Chondrocyte (in vitro differentiated cells): Measurements from ENCODE around the gene SLC1A3. TPM values are rescaled to one million over a fixed set of nuclear protein-coding genes. Genes with fewer than 3 reads are reported as not detected.

Experiments
- DNase-seq: peaks from one replicate; pipeline ENCODE4 v3.0.0; 2021; ENCODE audit warnings: mixed read lengths, low spot score
- H3K27ac Mint-ChIP-seq: one replicate; pipeline ENCODE4 v1.8.0; 2021; ENCODE audit warnings: mild to moderate bottlenecking, moderate library complexity, mixed read lengths; ENCODE audit not compliant: unreplicated experiment
- H3K27me3 Mint-ChIP-seq: 2 replicates; pipeline ENCODE4 v1.8.0; 2021; ENCODE audit warnings: low read depth, mixed read lengths
- H3K36me3 Mint-ChIP-seq: 2 replicates; pipeline ENCODE4 v1.8.0; 2021; ENCODE audit warnings: low read depth, mixed read lengths
- H3K4me1 Mint-ChIP-seq: 2 replicates; pipeline ENCODE4 v1.8.0; 2021; ENCODE audit warnings: low read depth, mild to moderate bottlenecking, mixed read lengths
- H3K4me3 Mint-ChIP-seq: one replicate; pipeline ENCODE4 v1.8.0; 2021; ENCODE audit warnings: mild to moderate bottlenecking, moderate library complexity, mixed read lengths; ENCODE audit not compliant: unreplicated experiment
- H3K9me3 Mint-ChIP-seq: 2 replicates; pipeline ENCODE4 v1.8.0; 2021; ENCODE audit warnings: low read depth, mixed read lengths
- CTCF ChIP-seq: fragments of 200-600 bp; sonication (generic); IDR thresholded peaks from 2 replicates; pipeline ENCODE4 v1.5.0; 2021; ENCODE audit warnings: antibody characterized with exemption, mild to moderate bottlenecking, moderate library complexity
- total RNA-seq: library from RNA; stranded (reverse); gene quantifications from 3 replicates; pipeline ENCODE4 v1.2.1, GENCODE V29; 2021

The SLC1A3 gene
- total RNA-seq, 1 donor from 2014 or later = 1.8 TPM

GRCh38 chr5:36644727-36645126 lies 38.3 kb downstream of the SLC1A3 start:
- TF ChIP-seq CTCF = no peak
- H3K9me3 Mint-ChIP-seq = no peaks in the 10 kb centered on the region
- peaks cover 1% of the 10 kb centered on the region for H3K36me3 Mint-ChIP-seq
- peaks cover 27% of the 10 kb centered on the region for H3K4me1 Mint-ChIP-seq
- DNase-seq = no peak
- no peak overlapping the region for H3K4me3 Mint-ChIP-seq
- no peaks in the 10 kb centered on the region for H3K27me3 Mint-ChIP-seq
- H3K27ac Mint-ChIP-seq = no peak overlapping the region

GRCh38 chr5:36646100-36646499 lies 39.7 kb downstream of the SLC1A3 start:
- DNase-seq = no peak
- no peak for TF ChIP-seq CTCF
- no peaks in the 10 kb centered on the region for H3K9me3 Mint-ChIP-seq
- H3K4me1 Mint-ChIP-seq = peaks cover 19% of the 10 kb centered on the region
- H3K27ac Mint-ChIP-seq = no peak overlapping the region
- peaks cover 1% of the 10 kb centered on the region for H3K36me3 Mint-ChIP-seq
- H3K4me3 Mint-ChIP-seq = no peak overlapping the region
- no peaks in the 10 kb centered on the region for H3K27me3 Mint-ChIP-seq

GRCh38 chr5:36646507-36647023 lies 40.2 kb downstream of the SLC1A3 start:
- peaks cover 16% of the 10 kb centered on the region for H3K4me1 Mint-ChIP-seq
- H3K4me3 Mint-ChIP-seq = no peak overlapping the region
- DNase-seq = no peak
- TF ChIP-seq CTCF = no peak
- peaks cover 1% of the 10 kb centered on the region for H3K36me3 Mint-ChIP-seq
- H3K27ac Mint-ChIP-seq = no peak overlapping the region
- H3K9me3 Mint-ChIP-seq = no peaks in the 10 kb centered on the region
- peaks cover 2% of the 10 kb centered on the region for H3K27me3 Mint-ChIP-seq

- H3K9me3 Mint-ChIP-seq = no peaks in the 10 kb centered on the region
- TF ChIP-seq CTCF = no peak
- H3K36me3 Mint-ChIP-seq = peaks cover 1% of the 10 kb centered on the region
- peaks cover 2% of the 10 kb centered on the region for H3K27me3 Mint-ChIP-seq
- no peak overlapping the region for H3K4me3 Mint-ChIP-seq
- no peak for DNase-seq
- H3K4me1 Mint-ChIP-seq = peaks cover 17% of the 10 kb centered on the region
- no peak overlapping the region for H3K27ac Mint-ChIP-seq
Observed at GRCh38 chr5:36647046-36647445, 40.6 kb downstream of the SLC1A3 start.

GRCh38 chr5:36648426-36648825 lies 42.0 kb downstream of the SLC1A3 start:
- Mint-ChIP-seq H3K4me3 (no peak overlapping the region), H3K36me3 (peaks cover 1% of the 10 kb centered on the region), H3K27me3 (peaks cover 4% of the 10 kb centered on the region), H3K27ac (no peak overlapping the region), H3K9me3 (no peaks in the 10 kb centered on the region), H3K4me1 (peaks cover 13% of the 10 kb centered on the region)
- no peak for TF ChIP-seq CTCF
- DNase-seq = no peak
